Left kidney (tissue), 2 donors: ENCODE measurements around the gene BSG. TPM values are rescaled to one million over a fixed set of nuclear protein-coding genes. Genes with fewer than 3 reads are reported as not detected.
"Not testable (repeated sequence)": the region's sequence is repeated elsewhere in the genome, so short reads cannot be mapped to it uniquely, and the experiment has no call there.

Experiments
- DNase-seq: peaks from one replicate; pipeline ENCODE4 v3.0.0-alpha.2; 2013
- polyA plus RNA-seq: library from polyadenylated mRNA; unstranded; fragments of 120-200 nt; gene quantifications from one replicate; pipeline ENCODE4 v1.2.1, GENCODE V29; 2013; ENCODE audit not compliant: insufficient read length

Gene BSG
- polyA plus RNA-seq, 1 donor = 366 TPM

GRCh38 chr19:619286-620002, 47.0 kb downstream of the BSG start:
- no peak for DNase-seq

- DNase-seq = no peak
These were observed 47.9 kb downstream of the BSG start for GRCh38 chr19:620166-620862.

DNA sequence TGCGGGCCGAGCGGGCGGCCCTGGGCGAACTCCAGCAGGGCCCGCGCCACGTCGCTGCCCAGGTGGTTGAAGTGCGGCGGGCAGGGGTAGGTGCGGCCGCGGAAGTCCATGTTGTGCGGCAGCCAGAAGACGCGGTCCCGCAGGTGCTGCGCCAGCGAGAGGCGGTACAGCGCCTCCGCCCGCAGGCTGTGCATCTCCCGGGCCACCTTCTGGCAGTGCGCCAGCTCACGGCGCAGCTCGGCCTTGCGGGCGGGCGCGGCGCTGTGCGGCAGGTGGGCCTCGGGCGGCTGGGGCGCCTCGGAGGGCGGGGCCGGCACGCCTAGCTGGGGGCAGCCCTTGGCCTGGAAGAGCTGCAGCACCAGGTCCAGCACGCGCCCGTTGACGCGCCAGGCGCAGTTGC, 48.8 kb downstream of the BSG start:
- DNase-seq = not testable (repeated sequence)

- no peak for DNase-seq
These were observed 49.4 kb downstream of the BSG start for GRCh38 chr19:621819-622218.

DNA sequence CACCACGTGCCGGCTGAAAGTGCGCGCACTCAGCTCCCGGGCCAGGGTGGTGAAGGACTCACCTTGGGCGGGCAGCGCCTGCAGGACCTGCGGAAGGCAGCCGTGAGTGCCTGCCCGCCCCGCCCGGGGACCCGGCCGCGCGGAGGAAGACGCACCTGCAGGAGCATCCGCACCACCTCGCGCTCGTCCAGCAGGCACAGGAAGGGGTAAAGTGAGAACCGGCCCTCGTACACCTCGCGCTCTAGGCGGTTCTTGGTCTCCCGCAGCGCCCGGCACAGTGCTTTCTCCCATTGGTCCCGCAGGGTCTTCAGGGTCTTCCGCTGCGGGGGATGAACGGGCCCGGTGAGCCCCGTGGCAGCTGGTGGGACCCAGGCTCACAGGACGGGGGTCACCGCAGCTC, 50.3 kb downstream of the BSG start:
- DNase-seq = no peak

DNA sequence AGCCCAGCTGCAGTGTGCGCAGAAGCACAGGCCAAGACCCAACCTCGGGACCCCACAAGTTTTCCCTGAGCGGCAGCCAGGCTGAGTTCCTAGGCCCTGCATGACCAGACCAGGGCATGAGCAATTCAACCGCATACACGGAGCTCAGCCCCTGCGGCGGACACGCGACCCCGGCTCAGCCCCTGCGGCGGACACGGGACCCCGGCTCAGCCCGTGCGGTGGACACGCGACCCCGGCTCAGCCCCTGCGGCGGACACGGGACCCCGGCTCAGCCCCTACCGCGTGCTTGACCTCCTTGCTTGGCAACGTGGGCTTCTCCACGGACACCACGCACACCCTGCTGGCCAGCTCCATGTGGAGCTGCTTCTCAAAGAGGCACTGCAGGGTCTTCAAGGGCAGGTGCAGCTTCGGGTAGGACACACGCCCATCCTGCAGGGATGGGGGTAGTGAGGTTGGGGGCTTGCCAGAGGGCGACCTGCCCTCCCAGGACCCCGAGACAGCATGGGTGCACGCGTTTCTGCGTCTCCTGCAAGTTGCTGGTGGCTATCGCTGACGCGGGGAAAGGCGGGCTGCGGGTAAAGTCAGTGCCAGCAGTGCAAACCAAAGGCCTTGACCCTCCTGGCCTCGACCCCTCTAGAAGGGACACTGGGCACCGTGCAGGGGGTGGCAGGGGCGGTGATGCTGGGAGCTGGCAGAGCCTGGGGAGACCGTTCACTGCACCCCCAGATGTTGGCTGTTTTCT, 51.0 kb downstream of the BSG start:
- no peak for DNase-seq

DNA sequence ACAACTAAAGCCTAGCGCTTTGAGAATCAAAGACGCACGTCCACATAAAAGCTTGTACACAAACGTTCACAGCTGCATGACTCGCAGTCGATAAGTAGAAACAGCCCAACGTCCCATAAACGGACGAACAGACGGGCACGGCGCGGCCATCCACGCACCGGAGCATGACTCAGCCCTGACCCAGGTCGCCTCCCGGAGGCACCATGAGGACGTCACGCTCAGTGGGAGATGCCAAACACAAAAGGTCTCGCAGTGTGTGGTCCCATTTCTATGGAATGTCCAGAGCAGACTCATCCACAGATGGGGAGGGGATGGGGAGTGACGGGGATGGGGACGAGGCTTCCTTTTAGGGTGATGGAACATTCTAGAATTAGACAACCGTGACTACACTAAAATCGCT, 51.6 kb downstream of the BSG start:
- DNase-seq = no peak

- no peak for DNase-seq
These were observed 52.2 kb downstream of the BSG start for GRCh38 chr19:624433-625109.

DNA sequence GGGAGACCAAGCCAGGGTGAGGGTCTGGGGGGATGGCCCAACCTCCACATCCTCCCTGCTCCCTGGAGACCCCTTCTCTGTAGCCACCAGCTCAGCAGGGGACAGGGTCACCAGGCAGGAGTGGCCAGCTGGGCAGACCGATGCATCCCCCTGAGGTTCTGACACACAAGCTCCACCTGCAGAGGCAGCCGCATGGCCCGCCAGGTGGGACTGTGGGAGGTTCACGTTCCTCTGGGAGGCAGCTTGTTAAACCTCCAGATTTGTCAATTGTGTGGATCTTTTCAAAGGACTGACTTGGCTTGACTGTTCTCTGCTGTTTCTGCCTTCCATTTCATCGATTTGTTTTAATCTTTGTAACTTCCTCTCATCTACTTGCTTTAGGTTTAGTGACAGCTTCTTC, 52.9 kb downstream of the BSG start:
- no peak for DNase-seq

DNA sequence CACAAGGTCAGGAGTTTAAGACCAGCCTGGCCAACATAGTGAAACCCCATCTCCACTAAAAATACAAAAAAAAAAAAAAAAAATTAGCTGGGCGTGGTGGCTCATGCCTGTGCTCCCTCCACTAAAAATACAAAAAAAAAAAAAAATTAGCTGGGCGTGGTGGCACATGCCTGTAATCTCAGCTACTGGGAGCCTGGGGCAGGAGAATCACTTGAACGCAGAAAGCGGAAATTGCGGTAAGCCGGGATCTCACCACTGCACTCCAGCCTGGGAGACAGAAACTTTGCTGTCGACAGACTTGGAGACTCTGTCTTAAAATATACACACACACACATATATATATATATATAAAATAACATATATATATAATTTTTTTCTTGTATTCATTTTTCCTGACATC, 54.2 kb downstream of the BSG start:
- DNase-seq = not testable (repeated sequence)

DNA sequence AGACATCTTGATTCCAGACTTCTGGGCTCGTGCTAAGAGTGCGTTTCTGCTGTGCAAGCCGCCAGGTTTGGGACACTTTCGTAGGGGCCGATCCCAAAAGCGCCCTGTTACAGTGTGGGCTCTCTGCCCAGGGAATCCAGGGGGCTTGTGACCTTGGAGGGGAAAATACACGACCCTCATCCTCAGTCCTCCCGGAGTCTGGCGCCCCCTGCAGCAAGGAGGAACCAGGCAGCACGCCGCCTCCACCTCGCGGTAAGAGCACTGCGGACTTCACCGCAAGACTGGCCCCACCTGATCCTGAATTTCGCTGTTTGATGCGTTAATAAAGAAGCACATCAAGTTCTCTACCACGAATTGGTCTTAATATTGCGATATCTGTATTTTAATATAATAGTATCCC, 55.8 kb downstream of the BSG start:
- DNase-seq = no peak

DNA sequence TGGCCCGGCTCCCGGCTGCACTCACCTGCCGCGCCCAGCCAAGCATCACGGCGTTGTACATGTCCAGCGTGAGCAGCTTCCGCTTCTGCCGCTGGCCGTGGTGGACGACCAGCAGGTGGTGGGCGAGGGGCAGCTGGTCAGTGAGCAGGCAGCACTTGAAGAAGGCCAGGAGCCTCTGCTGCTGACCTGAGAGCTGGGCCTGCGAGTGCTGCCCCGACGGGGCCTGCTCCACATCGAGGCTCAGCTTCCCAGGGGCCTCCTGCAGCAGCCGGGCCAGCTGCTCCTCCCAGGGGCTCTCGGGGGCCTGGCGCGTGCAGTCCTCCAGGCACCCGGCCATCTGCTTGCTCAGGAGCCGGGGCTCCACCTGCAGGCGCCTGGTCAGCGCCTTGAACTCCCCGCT, 57.1 kb downstream of the BSG start:
- not testable (repeated sequence) for DNase-seq

DNA sequence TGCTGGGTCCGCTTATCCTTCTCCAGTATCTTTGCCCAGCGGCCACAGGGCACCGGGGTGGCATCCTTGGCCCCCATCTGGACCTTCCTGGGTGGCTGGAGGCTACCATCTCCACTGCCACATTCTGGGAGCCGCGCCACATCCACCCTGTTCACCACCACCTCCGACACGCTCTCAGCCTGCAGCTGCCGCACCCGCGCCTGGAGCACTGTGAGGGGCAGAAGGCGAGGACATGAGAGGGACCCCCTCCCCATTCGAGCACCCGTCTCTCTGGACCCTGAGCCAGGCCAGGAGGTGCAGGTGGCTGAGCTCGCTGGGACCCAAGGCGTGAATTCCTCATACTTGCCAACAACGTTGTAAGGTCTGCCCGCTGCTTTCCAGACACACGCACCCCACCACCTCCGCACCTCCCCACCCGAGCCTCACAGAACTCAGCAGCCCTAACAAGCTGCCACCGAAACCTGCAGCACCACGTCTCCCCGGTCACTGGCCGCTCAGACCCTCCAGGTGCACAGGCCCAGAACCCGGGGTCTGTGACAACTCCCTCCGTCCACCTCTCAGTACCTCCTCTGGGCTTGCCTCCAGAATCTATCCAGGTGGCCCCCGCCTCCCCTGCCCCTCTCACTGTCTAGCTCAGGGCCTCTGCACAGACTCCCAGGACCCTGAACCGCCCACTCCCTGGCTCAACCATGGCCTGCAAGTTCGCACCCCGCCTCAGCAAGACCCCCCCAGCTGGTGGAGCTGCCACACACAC, 57.7 kb downstream of the BSG start:
- no peak for DNase-seq

GRCh38 chr19:632579-633067, 60.2 kb downstream of the BSG start:
- no peak for DNase-seq

Other genes starting within 250 kb of the BSG start
- gene MIER2, start 227.8 kb upstream of the BSG start, polyA plus RNA-seq = 22.7 TPM
- gene C2CD4C, start 163.4 kb upstream of the BSG start, polyA plus RNA-seq = 1.5 TPM
- 27.7 TPM for gene SHC2, start 111.6 kb upstream of the BSG start, polyA plus RNA-seq
- gene MADCAM1, start 76.1 kb upstream of the BSG start, polyA plus RNA-seq = 1.8 TPM
- 5.9 TPM for gene TPGS1, start 65.1 kb upstream of the BSG start, polyA plus RNA-seq
- gene CDC34, start 40.8 kb upstream of the BSG start, polyA plus RNA-seq = 46.2 TPM
- gene GZMM, start 28.5 kb upstream of the BSG start, polyA plus RNA-seq = 0.15 TPM
- gene HCN2, start 17.3 kb downstream of the BSG start, polyA plus RNA-seq = 0.32 TPM
- 75.8 TPM for gene POLRMT, start 60.9 kb downstream of the BSG start, polyA plus RNA-seq
- gene FGF22, start 67.3 kb downstream of the BSG start, polyA plus RNA-seq = 0.60 TPM
- 21.5 TPM for gene RNF126, start 90.6 kb downstream of the BSG start, polyA plus RNA-seq
- gene FSTL3, start 103.8 kb downstream of the BSG start, polyA plus RNA-seq = 15.2 TPM
- 0.18 TPM for gene PRSS57, start 122.9 kb downstream of the BSG start, polyA plus RNA-seq
- gene PALM, start 136.3 kb downstream of the BSG start, polyA plus RNA-seq = 73.4 TPM
- 7.0 TPM for gene MISP, start 178.5 kb downstream of the BSG start, polyA plus RNA-seq
- gene PTBP1, start 224.9 kb downstream of the BSG start, polyA plus RNA-seq = 395 TPM
- gene PLPPR3, start 249.4 kb downstream of the BSG start, polyA plus RNA-seq = 9.4 TPM